Testis (tissue), 3 donors: Measurements from ENCODE around the gene ATXN7L3B. TPM values are rescaled to one million over a fixed set of nuclear protein-coding genes. Genes with fewer than 3 reads are reported as not detected.

Experiments used
- DNase-seq: peaks from one replicate; pipeline ENCODE4 v3.0.0-alpha.2; 2019
- H3K27ac ChIP-seq, 2 donors: fragments of 200-600 bp; sonication (generic); one replicate each; pipeline ENCODE4 v1.5.1; 2019
- H3K27me3 ChIP-seq: fragments of 200-600 bp; sonication (generic); one replicate; pipeline ENCODE4 v1.5.1; 2019
- H3K36me3 ChIP-seq: fragments of 200-600 bp; sonication (generic); one replicate; pipeline ENCODE4 v1.5.1; 2017; ENCODE audit warnings: low read depth; ENCODE audit errors: missing control alignments
- H3K4me1 ChIP-seq: fragments of 200-600 bp; sonication (generic); one replicate; pipeline ENCODE4 v1.5.1; 2019
- H3K4me3 ChIP-seq, 2 donors: fragments of 200-600 bp; sonication (generic); one replicate each; pipeline ENCODE4 v1.5.1; 2017 to 2019
- H3K9me3 ChIP-seq: fragments of 200-600 bp; sonication (generic); one replicate; pipeline ENCODE4 v1.5.1; 2017
- CTCF ChIP-seq, 3 experiments: fragments of 450-650 bp in 2 of 3; fragments of 200-600 bp in 1 of 3; sonication (generic) in 1 of 3; IDR thresholded peaks; one replicate each; pipeline ENCODE4 v1.5.1; 2016 to 2019; ENCODE audit warnings: antibody characterized with exemption in 3 of 3, mild to moderate bottlenecking in 2 of 3, moderate library complexity in 1 of 3
- POLR2A ChIP-seq: fragments of 450-650 bp; IDR thresholded peaks from one replicate; pipeline ENCODE4 v1.6.1; 2017; ENCODE audit warnings: antibody characterized with exemption, mild to moderate bottlenecking, moderate library complexity
- WGBS, 2 donors: methylation state at CpG; one replicate each; pipeline ENCODE4 v1.1.5; 2018; 5-methylcytosine and 5-hydroxymethylcytosine counted together
- intact Hi-C: fragments of 100-400 bp; cut with DNase I; formaldehyde crosslinking; loops from one replicate; pipeline ENCODE4 v1.15.1; 2023; ENCODE audit warnings: low total_unique reads
- polyA plus RNA-seq: library from polyadenylated mRNA; stranded (reverse); fragments of 350-450 nt; fragmentation: Illumina TruSeq; extraction: RNeasy Lipid Tissue Mini Kit (QIAGEN cat#74804); gene quantifications from one replicate; pipeline ENCODE4 v1.2.3, GENCODE V29; 2014; ENCODE audit warnings: low read depth, low replicate concordance; ENCODE audit not compliant: insufficient read depth
- total RNA-seq, 2 donors: library from RNA; depleted of rRNA; stranded (reverse); fragments of >200 nt; gene quantifications; one replicate each; pipeline ENCODE4 v1.2.3, GENCODE V29; 2016

Gene ATXN7L3B
- total and polyA plus RNA-seq, 3 donors from 2014 or later, result 20.2 to 23.5 (median 21.0) TPM

GRCh38 chr12:74563927-74564326, 26.3 kb downstream of the ATXN7L3B start:
- H3K4me3 ChIP-seq, result no peak overlapping the region
- DNase-seq, result no peak
- TF ChIP-seq POLR2A, result no peak
- TF ChIP-seq CTCF (IDR thresholded peaks at IDR 0.05), result no peak
- no peak overlapping the region for H3K27ac ChIP-seq
- H3K9me3 ChIP-seq, result no peaks in the 10 kb centered on the region
- intact Hi-C loops, result no loop called here
- no peaks in the 10 kb centered on the region for H3K4me1 ChIP-seq
- H3K27me3 ChIP-seq, result no peaks in the 10 kb centered on the region
- no peaks in the 10 kb centered on the region for H3K36me3 ChIP-seq

- Histone ChIP-seq H3K4me1 (no peaks in the 10 kb centered on the region), H3K36me3 (no peaks in the 10 kb centered on the region), H3K27ac (no peak overlapping the region), H3K9me3 (no peaks in the 10 kb centered on the region), H3K4me3 (no peak overlapping the region), H3K27me3 (no peaks in the 10 kb centered on the region)
- intact Hi-C loops, result no loop called here
- DNase-seq, result no peak
- 85 to 92% methylated on average over 2 of the region's 2 CpGs for WGBS, 2 donors
- no peak for TF ChIP-seq POLR2A
- TF ChIP-seq CTCF (IDR thresholded peaks at IDR 0.05), result no peak
Observed at GRCh38 chr12:74578486-74578885, 40.9 kb downstream of the ATXN7L3B start.

- no peaks in the 10 kb centered on the region for H3K36me3 ChIP-seq
- H3K4me1 ChIP-seq, result no peaks in the 10 kb centered on the region
- intact Hi-C loops, result no loop called here
- TF ChIP-seq CTCF (IDR thresholded peaks at IDR 0.05) (no peak), POLR2A (no peak)
- H3K27me3 ChIP-seq, result no peaks in the 10 kb centered on the region
- no peak overlapping the region for H3K4me3 ChIP-seq
- H3K27ac ChIP-seq, result no peak overlapping the region
- DNase-seq, result no peak
- WGBS, 2 donors, result 84 to 95% methylated on average over 1 of the region's 1 CpG
- no peaks in the 10 kb centered on the region for H3K9me3 ChIP-seq
Observed at GRCh38 chr12:74579446-74579845, 41.8 kb downstream of the ATXN7L3B start.

GRCh38 chr12:74579981-74580380, 42.3 kb downstream of the ATXN7L3B start:
- no peak for DNase-seq
- 48 to 65% methylated on average over 1 of the region's 1 CpG for WGBS, 2 donors
- H3K36me3 ChIP-seq, result no peaks in the 10 kb centered on the region
- no peaks in the 10 kb centered on the region for H3K9me3 ChIP-seq
- H3K27me3 ChIP-seq, result no peaks in the 10 kb centered on the region
- no peak overlapping the region for H3K27ac ChIP-seq
- H3K4me1 ChIP-seq, result peaks cover 5% of the 10 kb centered on the region
- intact Hi-C loops, result no loop called here
- no peak overlapping the region for H3K4me3 ChIP-seq
- TF ChIP-seq CTCF (IDR thresholded peaks at IDR 0.05), result no peak
- no peak for TF ChIP-seq POLR2A

GRCh38 chr12:74581439-74581838, 43.8 kb downstream of the ATXN7L3B start:
- no peak for TF ChIP-seq CTCF (IDR thresholded peaks at IDR 0.05)
- no peak for TF ChIP-seq POLR2A
- Histone ChIP-seq H3K9me3 (no peaks in the 10 kb centered on the region), H3K4me3 (no peak overlapping the region), H3K27ac (no peak overlapping the region), H3K4me1 (peaks cover 7% of the 10 kb centered on the region), H3K36me3 (no peaks in the 10 kb centered on the region), H3K27me3 (no peaks in the 10 kb centered on the region)
- WGBS, 2 donors, result 76 to 82% methylated on average over 2 of the region's 2 CpGs
- intact Hi-C loops, result no loop called here
- DNase-seq, result no peak
